SKM-1 (cell line): ENCODE results near the gene CELF4.

Experiments used
- DNase-seq: peaks from one replicate; lab custom pipeline; 2025; ENCODE audit not compliant: unreplicated experiment; lab: John Stamatoyannopoulos, UW

Gene CELF4

GRCh38 chr18:37527395-37527794 lies 38.2 kb downstream of the CELF4 start:
- DNase-seq = no peak

- DNase-seq = no peak
These were observed 40.4 kb downstream of the CELF4 start for GRCh38 chr18:37525262-37525585.

GRCh38 chr18:37524498-37525261 lies 40.9 kb downstream of the CELF4 start:
- DNase-seq = no peak

- no peak for DNase-seq
These were observed 41.5 kb downstream of the CELF4 start for GRCh38 chr18:37524139-37524497.

- DNase-seq = no peak
These were observed 43.8 kb downstream of the CELF4 start for GRCh38 chr18:37521510-37522465.

GRCh38 chr18:37520508-37520907 lies 45.1 kb downstream of the CELF4 start:
- DNase-seq = no peak

GRCh38 chr18:37519510-37520135 lies 46.0 kb downstream of the CELF4 start:
- DNase-seq = no peak

- DNase-seq = no peak
These were observed 49.2 kb downstream of the CELF4 start for GRCh38 chr18:37516361-37516853.

- no peak for DNase-seq
These were observed 50.6 kb downstream of the CELF4 start for GRCh38 chr18:37514953-37515352.

- no peak for DNase-seq
These were observed 53.2 kb downstream of the CELF4 start for GRCh38 chr18:37512400-37512799.

- no peak for DNase-seq
These were observed 53.8 kb downstream of the CELF4 start for GRCh38 chr18:37511721-37512298.

- no peak for DNase-seq
These were observed 56.0 kb downstream of the CELF4 start for GRCh38 chr18:37509600-37509999.

GRCh38 chr18:37508207-37508606 lies 57.4 kb downstream of the CELF4 start:
- no peak for DNase-seq

- no peak for DNase-seq
These were observed 58.4 kb downstream of the CELF4 start for GRCh38 chr18:37507239-37507638.

- DNase-seq = no peak
These were observed 59.6 kb downstream of the CELF4 start for GRCh38 chr18:37506001-37506400.

- no peak for DNase-seq
These were observed 60.3 kb downstream of the CELF4 start for GRCh38 chr18:37505321-37505720.

GRCh38 chr18:37502601-37503000 lies 63.0 kb downstream of the CELF4 start:
- DNase-seq = no peak

GRCh38 chr18:37502036-37502435 lies 63.6 kb downstream of the CELF4 start:
- DNase-seq = no peak

GRCh38 chr18:37501136-37501535 lies 64.5 kb downstream of the CELF4 start:
- no peak for DNase-seq

GRCh38 chr18:37499913-37500312 lies 65.7 kb downstream of the CELF4 start:
- no peak for DNase-seq

- no peak for DNase-seq
These were observed 66.6 kb downstream of the CELF4 start for GRCh38 chr18:37499044-37499443.
